T-helper 1 cell (primary cell): Measurements from ENCODE around the gene SOHLH2.

Experiments
- DNase-seq, 5 donors: peaks; one replicate each; pipeline ENCODE4 v3.0.0-alpha.2; 2012 to 2020

The SOHLH2 gene

GRCh38 chr13:36183901-36184300, 30.5 kb downstream of the SOHLH2 start:
- no peak for DNase-seq

DNA sequence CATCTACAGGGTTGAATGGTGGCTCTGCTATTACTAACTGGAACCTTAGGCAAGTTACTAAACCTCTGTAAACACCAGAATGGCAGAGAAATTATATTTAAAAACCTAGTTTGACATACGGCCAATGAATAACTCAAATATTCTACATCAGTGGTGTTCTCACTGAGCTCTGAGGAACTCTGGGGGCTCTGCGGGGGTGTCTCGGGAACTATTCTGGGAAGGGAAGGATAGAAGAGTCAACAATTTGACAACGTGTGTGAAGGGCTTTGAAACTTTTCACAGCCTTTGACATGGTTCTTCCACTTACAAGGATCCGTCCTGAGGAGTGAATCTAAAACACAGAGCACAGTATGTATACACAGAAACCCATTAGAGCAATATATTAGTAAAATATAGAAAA, 38.7 kb downstream of the SOHLH2 start:
- DNase-seq = no peak

GRCh38 chr13:36174923-36175322, 39.4 kb downstream of the SOHLH2 start:
- no peak for DNase-seq

DNA sequence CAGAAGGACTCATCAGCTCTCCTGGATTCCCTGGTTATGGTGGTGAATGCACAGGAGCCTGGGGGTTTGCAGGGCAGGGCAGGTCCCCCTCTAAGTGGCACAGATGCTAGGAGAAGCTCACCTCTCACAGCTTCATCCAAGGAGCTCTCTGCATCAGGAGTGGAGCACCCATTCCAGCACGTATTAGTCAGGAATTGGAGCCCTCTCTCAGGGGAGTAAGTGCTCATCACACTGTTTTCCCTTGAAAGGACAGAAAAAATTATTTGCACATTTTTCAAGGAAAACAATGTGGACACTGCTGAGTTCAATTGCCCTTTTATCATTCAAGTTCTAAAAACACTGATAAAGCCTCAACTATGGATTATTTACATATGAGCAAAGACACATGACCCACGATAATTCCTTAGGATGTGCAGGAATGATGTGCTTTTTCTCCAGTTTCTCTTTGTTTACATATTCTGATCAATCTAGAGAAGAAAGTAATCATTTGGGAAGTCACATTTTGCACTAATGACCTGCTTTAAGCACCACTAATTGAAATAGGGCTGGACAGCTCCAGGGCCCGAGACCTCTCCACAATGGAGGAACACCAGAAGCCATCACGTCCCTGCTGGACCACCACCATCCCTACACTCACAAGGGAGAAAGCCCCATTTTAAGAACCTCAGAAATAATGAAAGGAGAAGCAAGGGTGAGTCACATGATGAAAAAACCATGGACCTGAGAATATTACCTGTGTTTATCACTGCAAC, 40.6 kb downstream of the SOHLH2 start:
- no peak for DNase-seq

DNA sequence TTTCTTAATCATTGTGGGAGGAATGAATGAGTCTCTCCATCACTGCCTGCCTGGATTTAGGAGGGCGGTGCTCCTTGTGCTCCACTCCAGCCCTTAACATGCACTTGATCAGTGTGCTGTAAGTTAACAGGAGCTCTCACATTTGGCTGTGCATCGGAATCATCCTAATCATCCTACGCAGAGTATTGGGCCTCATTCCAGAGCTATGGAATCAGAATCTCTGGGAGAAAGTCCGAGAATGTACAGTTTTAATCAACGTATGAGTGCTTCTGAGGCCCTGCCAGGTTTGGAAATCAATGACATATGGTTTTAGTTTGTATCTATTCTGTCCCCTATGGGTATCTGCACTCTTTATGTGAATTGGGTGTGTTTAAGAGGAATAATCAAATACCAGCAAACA, 48.3 kb downstream of the SOHLH2 start:
- no peak for DNase-seq

GRCh38 chr13:36163809-36164308, 50.5 kb downstream of the SOHLH2 start:
- no peak for DNase-seq

- DNase-seq = no peak
Observed at GRCh38 chr13:36163286-36163685, 51.1 kb downstream of the SOHLH2 start.

GRCh38 chr13:36160297-36160696, 54.1 kb downstream of the SOHLH2 start:
- no peak for DNase-seq

GRCh38 chr13:36158611-36159010, 55.7 kb downstream of the SOHLH2 start:
- no peak for DNase-seq

DNA sequence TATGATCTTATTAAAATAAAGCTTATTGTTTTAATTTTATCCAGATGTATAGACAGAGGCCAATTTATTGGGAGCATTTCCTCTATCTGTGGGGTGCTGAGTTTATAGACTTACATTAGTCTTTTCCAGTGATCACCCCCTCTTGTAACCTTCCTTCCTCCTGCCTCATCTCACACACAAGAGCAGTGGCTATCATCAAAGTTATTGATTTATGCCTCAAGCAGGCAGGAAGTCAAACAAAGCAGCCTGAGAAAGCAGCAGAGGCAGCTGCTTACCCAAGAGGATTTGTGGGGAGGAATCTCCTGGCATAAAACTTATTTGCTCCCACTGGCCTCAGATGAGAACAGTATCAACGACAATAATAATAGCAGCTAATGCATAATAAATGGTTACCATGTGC, 56.9 kb downstream of the SOHLH2 start:
- DNase-seq = no peak

DNA sequence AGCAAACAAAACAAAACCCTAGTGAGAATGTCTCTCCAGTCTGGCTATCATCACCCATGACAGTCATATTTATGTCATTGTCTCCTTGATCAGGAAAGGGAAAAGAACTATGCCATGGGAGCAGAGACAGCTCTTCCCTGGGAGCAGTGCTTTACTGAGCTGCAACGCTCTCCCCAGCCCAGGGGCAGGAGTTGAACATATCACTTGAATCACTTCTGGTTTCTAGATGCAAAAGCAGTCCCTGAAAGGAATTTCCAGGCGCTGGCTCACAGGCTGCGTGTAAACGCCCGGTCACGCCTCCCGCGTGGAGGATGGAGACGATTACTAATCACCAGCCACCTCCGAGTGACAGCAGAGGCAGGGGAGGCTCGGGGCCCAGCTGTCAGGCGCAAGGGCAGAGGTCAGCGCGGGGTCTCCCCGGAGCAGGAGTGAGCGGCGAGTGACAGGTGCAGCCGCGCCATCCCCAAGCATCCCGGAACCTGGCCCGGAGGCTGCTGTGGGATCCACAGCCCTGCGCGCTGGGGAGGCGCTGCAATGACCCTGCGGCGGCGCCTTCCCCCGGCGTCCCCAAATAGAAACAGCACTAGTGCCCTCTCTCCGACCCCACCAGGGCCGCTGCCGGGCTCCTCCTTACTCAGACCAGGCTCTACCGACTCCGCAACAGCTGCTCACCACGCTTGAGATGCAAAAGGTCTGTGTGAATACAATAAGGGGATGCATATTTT, 59.6 kb downstream of the SOHLH2 start:
- no peak for DNase-seq

GRCh38 chr13:36151591-36151990, 62.8 kb downstream of the SOHLH2 start:
- DNase-seq = no peak

DNA sequence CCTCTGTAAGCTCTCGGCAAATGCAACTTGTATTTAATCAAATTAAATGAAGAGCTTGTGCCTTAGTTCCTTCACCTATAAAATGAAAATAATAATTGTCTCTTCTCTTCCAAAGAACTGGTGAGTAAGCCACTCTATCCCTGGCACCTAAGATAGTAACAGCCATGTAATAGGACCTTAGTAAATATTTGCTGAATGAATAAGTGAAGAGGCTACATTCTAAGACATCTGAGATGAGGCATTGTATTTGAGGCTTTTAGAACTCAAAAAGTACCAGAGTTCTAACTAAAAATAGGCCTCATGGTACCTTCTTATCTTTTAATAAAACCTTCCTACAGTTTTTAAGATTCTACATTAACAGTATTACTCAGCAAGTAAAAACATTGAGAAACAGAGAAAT, 65.9 kb downstream of the SOHLH2 start:
- DNase-seq = no peak

DNA sequence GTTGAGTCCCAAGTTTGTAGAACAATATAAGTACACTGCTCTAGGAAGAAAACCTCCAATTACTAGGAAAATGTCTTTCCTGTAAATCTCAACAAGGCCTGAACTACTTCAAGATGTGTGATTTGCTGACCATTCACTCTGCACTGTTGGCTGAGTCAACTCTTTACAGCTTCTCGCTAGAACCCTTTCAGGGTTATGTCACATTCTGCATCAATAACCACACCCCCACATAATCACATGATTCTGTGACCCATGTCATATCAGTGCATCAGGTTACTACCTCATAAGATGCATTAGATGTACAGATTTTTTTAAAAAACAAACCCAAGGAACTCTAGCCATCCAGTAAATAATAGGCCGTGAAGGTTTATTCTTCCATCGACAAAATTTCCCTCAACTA, 67.0 kb downstream of the SOHLH2 start:
- DNase-seq = no peak

DNA sequence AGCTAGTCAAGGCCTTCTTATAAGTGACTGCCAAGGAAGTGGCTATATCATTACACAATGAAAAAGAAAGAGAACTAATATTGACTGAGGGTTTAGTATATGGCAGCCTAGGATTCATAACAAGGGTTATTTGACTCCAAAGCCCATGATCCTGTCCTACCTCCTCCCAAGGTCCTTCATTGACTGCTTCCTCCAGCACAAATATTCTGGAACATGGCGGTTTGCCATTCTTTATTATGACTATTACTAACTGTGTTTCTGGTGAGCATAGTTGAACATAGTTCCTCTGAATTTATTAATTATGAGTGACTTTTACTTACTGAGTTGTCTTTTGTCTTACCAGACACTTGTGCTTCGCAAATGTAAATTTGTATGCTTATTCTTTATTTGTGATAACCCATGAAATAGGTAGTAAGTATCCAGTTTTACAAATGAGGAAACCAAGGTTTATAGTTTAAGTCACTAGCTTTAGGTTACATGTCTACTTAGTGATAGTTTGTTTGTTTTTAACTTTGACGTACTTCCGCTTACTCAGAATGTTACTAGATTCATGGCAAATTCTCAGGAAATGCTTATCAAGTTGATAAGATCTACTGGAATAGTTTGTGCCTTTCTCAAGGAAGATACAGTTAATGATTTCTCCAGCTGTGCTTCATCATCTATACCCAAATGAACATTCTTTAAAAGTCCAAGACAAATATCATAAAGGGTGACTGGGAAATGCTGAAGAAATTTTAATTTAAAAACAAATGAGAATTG, 67.7 kb downstream of the SOHLH2 start:
- no peak for DNase-seq

DNA sequence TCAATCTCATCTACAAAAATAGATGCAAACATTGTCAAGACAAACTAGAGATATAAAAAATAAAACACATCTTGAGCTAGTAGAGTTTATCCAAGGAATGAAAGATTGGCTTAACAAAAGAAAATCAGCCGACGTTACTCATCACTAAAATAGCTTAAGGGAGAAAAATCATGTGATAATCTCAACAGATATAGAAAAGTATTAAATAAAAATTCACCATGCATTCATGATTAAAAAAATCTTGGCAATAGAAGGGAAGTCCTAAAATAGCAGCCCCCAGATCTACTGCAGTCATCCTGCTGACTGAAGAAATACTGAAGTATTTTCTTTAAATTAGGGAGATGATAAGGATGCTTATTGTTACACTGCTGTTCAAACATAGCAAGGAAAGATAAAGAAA, 70.6 kb downstream of the SOHLH2 start:
- no peak for DNase-seq

- DNase-seq = no peak
Observed at GRCh38 chr13:36142735-36143134, 71.6 kb downstream of the SOHLH2 start.

GRCh38 chr13:36135876-36136275, 78.5 kb downstream of the SOHLH2 start:
- no peak for DNase-seq

- no peak for DNase-seq
Observed at GRCh38 chr13:36134632-36135031, 79.7 kb downstream of the SOHLH2 start.

- DNase-seq = no peak
Observed at GRCh38 chr13:36133950-36134626, 80.3 kb downstream of the SOHLH2 start.

DNA sequence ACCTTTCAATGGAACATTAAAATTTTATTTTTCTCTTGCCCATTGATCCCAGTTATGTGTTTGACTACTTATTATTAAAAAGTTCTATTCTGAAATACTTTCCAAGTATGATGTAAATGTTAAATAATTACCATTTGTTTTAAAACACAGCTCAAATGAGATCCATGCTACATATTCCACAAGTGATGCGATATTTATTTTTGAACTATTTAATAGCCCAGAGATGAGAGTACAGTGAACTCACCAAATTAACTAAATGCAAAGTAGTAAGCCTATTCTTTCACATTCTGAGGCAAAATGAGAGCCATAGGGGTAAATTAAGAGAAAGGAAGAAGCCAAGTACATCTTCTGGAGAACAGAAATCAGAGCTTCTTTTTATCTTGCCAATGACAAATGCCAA, 82.0 kb downstream of the SOHLH2 start:
- no peak for DNase-seq

DNA sequence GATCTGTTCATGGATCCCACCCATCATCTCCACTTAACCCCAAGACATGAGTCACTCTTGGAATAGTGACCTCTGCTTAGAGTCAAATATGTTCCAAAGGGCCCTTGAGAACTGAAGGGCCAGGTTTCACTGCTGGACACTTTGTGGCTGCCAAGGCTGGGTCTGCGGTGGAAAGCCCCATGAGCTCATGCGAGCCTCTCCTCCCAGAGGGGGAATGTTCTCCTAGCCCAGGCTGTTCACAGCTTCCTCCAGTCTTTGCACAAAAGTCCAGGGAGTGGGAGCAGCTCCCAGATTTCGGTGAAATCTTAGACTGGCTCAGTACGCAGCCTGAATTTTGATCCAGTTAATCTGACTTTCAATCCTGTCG, 82.4 kb downstream of the SOHLH2 start:
- no peak for DNase-seq
